HepG2 (cell line): Measurements from ENCODE around the gene DESI2. TPM values are rescaled to one million over a fixed set of nuclear protein-coding genes. Genes with fewer than 3 reads are reported as not detected.

ENCODE experiments used
- DMAP1 ChIP-seq: IDR thresholded peaks from 2 replicates; pipeline ENCODE4 v1.6.1; 2016
- FOXJ3 ChIP-seq: sonication (generic); formaldehyde crosslinking; IDR thresholded peaks from 2 replicates; pipeline ENCODE4 v1.4.0; 2020; ENCODE audit warnings: missing genetic modification reagents, mild to moderate bottlenecking, borderline replicate concordance
- FOXK1 ChIP-seq: sonication (generic); formaldehyde crosslinking; IDR thresholded peaks from 2 replicates; pipeline ENCODE4 v1.4.0; 2020; ENCODE audit warnings: low read depth, missing genetic modification reagents, borderline replicate concordance
- HES4 ChIP-seq: sonication (generic); formaldehyde crosslinking; IDR thresholded peaks from 2 replicates; pipeline ENCODE4 v1.9.0; 2021; ENCODE audit warnings: mild to moderate bottlenecking, missing genetic modification reagents, borderline replicate concordance
- JUND ChIP-seq: sonication (generic); formaldehyde crosslinking; IDR thresholded peaks from 2 replicates; pipeline ENCODE4 v1.8.0; 2022; ENCODE audit warnings: mild to moderate bottlenecking, missing genetic modification reagents
- MTA1 ChIP-seq: sonication (generic); formaldehyde crosslinking; IDR thresholded peaks from 2 replicates; pipeline ENCODE4 v1.4.0; 2020; ENCODE audit warnings: missing genetic modification reagents, mild to moderate bottlenecking, borderline replicate concordance
- NFIB ChIP-seq: sonication (generic); formaldehyde crosslinking; IDR thresholded peaks from 2 replicates; pipeline ENCODE4 v1.9.0; 2021; ENCODE audit warnings: missing genetic modification reagents, mild to moderate bottlenecking, borderline replicate concordance
- RBFOX2 ChIP-seq: fragments of 200-400 bp; formaldehyde crosslinking; IDR thresholded peaks from 2 replicates; pipeline ENCODE4 v1.6.1; 2017; ENCODE audit warnings: low read depth, mild to moderate bottlenecking, low read length
- RERE ChIP-seq: IDR thresholded peaks from 2 replicates; pipeline ENCODE4 v1.6.1; 2016; ENCODE audit warnings: low read depth, missing genetic modification reagents, missing compliant biosample characterization
- RXRA ChIP-seq: sonication (generic); formaldehyde crosslinking; IDR thresholded peaks from 2 replicates; pipeline ENCODE4 v1.5.1; 2020; ENCODE audit warnings: missing genetic modification reagents
- TAF1 ChIP-seq: sonication (generic); formaldehyde crosslinking; IDR thresholded peaks from 2 replicates; pipeline ENCODE4 v1.4.0; 2020; ENCODE audit warnings: missing genetic modification reagents
- ZNF331 ChIP-seq: sonication (generic); formaldehyde crosslinking; IDR thresholded peaks from 2 replicates; pipeline ENCODE4 v1.4.0; 2020; ENCODE audit warnings: missing genetic modification reagents
- ZNF766 ChIP-seq: sonication (generic); formaldehyde crosslinking; IDR thresholded peaks from 2 replicates; pipeline ENCODE4 v1.5.0; 2020; ENCODE audit warnings: missing genetic modification reagents, borderline replicate concordance
- ZNF788 ChIP-seq: sonication (generic); formaldehyde crosslinking; IDR thresholded peaks from 2 replicates; pipeline ENCODE4 v1.5.0; 2020; ENCODE audit warnings: mild to moderate bottlenecking, missing genetic modification reagents, borderline replicate concordance
- polyA plus RNA-seq, 8 experiments: library from polyadenylated mRNA; depleted of rRNA in 3 of 8; stranded (reverse) in 7 of 8; unstranded in 1 of 8; fragments of >200 nt; fragmentation: Illumina TruSeq in 4 of 8; extraction: Trizol in 4 of 8; gene quantifications; 2 replicates each; pipeline versions ENCODE4 v1.2.1 to v1.2.3, GENCODE V29; 2011 to 2016; ENCODE audit warnings: low read depth in 4 of 8, missing spikeins in 1 of 8, mixed read lengths in 1 of 8; ENCODE audit not compliant: insufficient read depth in 1 of 8
- total RNA-seq, 5 experiments: library from RNA; depleted of rRNA; stranded (reverse); fragments of >200 nt; fragmentation: Illumina TruSeq; extraction: Trizol; gene quantifications; 2 replicates each; pipeline ENCODE4 v1.2.3, GENCODE V29; 2016; ENCODE audit warnings: low read depth in 1 of 5
- TF ChIP-seq, protein P1 (sequence below): sonication (generic); formaldehyde crosslinking; IDR thresholded peaks from 2 replicates; pipeline ENCODE4 v1.4.0; 2020; ENCODE audit warnings: mild to moderate bottlenecking, missing genetic modification reagents
- TF ChIP-seq, protein P2 (sequence below): sonication (generic); formaldehyde crosslinking; conservative IDR thresholded peaks from 2 replicates; pipeline ENCODE4 v1.4.0; 2020; ENCODE audit warnings: missing genetic modification reagents
- TF ChIP-seq, protein P3 (sequence below): sonication (generic); formaldehyde crosslinking; IDR thresholded peaks from 2 replicates; pipeline ENCODE4 v1.5.0; 2020; ENCODE audit warnings: mild to moderate bottlenecking, missing genetic modification reagents
- TF ChIP-seq, protein P4 (sequence below): sonication (generic); formaldehyde crosslinking; IDR thresholded peaks from 2 replicates; pipeline ENCODE4 v1.5.1; 2020; ENCODE audit warnings: mild to moderate bottlenecking, moderate library complexity, missing genetic modification reagents

Gene DESI2
- total and polyA plus RNA-seq, 2 of the 13 experiments (the other 11 are each of a cell fraction or from before 2014, with no cell fraction given): 23.1 to 42.2 TPM

- TF ChIP-seq MTA1 (CRISPR knock-in tag) (peak; percentile 47; the same call in 1 of the 2 replicates), HES4 (CRISPR knock-in tag) (peak; percentile 50; the same call in 1 of the 2 replicates), ZNF788 (peak; percentile 29; the same call in 1 of the 2 replicates), DMAP1 (peak; percentile 60), ZNF766 (CRISPR knock-in tag) (peak; percentile 31; the same call in 1 of the 2 replicates), RXRA (CRISPR knock-in tag) (0 out of 2 replicates have a peak, but pooled peaks have one; percentile 32), NFIB (CRISPR knock-in tag) (no peak), FOXJ3 (peak; percentile 29; the same call in 1 of the 2 replicates), TAF1 (CRISPR knock-in tag) (peak; percentile 82), ZNF331 (CRISPR knock-in tag) (peak; percentile 47; the same call in 1 of the 2 replicates), FOXK1 (CRISPR knock-in tag) (0 out of 2 replicates have a peak, but pooled peaks have one; percentile 49), RBFOX2 (peak; percentile 96), RERE (CRISPR knock-in tag) (no peak), JUND (peak; percentile 40; the same call in 1 of the 2 replicates)
- TF ChIP-seq, protein P1, sequence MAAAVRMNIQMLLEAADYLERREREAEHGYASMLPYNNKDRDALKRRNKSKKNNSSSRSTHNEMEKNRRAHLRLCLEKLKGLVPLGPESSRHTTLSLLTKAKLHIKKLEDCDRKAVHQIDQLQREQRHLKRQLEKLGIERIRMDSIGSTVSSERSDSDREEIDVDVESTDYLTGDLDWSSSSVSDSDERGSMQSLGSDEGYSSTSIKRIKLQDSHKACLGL (CRISPR knock-in tag): peak; percentile 71; the same call in 1 of the 2 replicates
- TF ChIP-seq, protein P2, sequence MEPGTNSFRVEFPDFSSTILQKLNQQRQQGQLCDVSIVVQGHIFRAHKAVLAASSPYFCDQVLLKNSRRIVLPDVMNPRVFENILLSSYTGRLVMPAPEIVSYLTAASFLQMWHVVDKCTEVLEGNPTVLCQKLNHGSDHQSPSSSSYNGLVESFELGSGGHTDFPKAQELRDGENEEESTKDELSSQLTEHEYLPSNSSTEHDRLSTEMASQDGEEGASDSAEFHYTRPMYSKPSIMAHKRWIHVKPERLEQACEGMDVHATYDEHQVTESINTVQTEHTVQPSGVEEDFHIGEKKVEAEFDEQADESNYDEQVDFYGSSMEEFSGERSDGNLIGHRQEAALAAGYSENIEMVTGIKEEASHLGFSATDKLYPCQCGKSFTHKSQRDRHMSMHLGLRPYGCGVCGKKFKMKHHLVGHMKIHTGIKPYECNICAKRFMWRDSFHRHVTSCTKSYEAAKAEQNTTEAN (CRISPR knock-in tag): peak; percentile 18; the same call in 1 of the 2 replicates
- TF ChIP-seq, protein P3, sequence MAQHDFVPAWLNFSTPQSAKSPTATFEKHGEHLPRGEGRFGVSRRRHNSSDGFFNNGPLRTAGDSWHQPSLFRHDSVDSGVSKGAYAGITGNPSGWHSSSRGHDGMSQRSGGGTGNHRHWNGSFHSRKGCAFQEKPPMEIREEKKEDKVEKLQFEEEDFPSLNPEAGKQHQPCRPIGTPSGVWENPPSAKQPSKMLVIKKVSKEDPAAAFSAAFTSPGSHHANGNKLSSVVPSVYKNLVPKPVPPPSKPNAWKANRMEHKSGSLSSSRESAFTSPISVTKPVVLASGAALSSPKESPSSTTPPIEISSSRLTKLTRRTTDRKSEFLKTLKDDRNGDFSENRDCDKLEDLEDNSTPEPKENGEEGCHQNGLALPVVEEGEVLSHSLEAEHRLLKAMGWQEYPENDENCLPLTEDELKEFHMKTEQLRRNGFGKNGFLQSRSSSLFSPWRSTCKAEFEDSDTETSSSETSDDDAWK: no peak
- TF ChIP-seq, protein P4, sequence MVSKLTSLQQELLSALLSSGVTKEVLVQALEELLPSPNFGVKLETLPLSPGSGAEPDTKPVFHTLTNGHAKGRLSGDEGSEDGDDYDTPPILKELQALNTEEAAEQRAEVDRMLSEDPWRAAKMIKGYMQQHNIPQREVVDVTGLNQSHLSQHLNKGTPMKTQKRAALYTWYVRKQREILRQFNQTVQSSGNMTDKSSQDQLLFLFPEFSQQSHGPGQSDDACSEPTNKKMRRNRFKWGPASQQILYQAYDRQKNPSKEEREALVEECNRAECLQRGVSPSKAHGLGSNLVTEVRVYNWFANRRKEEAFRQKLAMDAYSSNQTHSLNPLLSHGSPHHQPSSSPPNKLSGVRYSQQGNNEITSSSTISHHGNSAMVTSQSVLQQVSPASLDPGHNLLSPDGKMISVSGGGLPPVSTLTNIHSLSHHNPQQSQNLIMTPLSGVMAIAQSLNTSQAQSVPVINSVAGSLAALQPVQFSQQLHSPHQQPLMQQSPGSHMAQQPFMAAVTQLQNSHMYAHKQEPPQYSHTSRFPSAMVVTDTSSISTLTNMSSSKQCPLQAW (CRISPR knock-in tag): peak; percentile 79
Measured at GRCh38 chr1:244652623-244653438, at the start of gene DESI2 (continued).
